Left ventricle myocardium inferior (tissue), 1 donor: ENCODE measurements around the gene CSRP1. TPM values are rescaled to one million over a fixed set of nuclear protein-coding genes. Genes with fewer than 3 reads are reported as not detected.
"Not testable (repeated sequence)": the region's sequence is repeated elsewhere in the genome, so short reads cannot be mapped to it uniquely, and the experiment has no call there.

Experiments used
- DNase-seq: peaks from one replicate; pipeline ENCODE4 v3.0.0-alpha.2; 2020
- H3K27ac ChIP-seq: fragments of 200-600 bp; replicated peaks from 2 replicates; pipeline ENCODE4 v1.8.0; 2021
- H3K27me3 ChIP-seq: fragments of 200-600 bp; 2 replicates; pipeline ENCODE4 v1.8.0; 2021; ENCODE audit warnings: low read depth
- H3K36me3 ChIP-seq: fragments of 200-600 bp; 2 replicates; pipeline ENCODE4 v1.8.0; 2021
- H3K4me1 ChIP-seq: fragments of 200-600 bp; 2 replicates; pipeline ENCODE4 v1.8.0; 2021
- H3K4me3 ChIP-seq: fragments of 200-600 bp; 2 replicates; pipeline ENCODE4 v1.8.0; 2021; ENCODE audit warnings: mild to moderate bottlenecking, moderate library complexity
- H3K9me3 ChIP-seq: fragments of 200-600 bp; replicated peaks from 2 replicates; pipeline ENCODE4 v1.8.0; 2021
- CTCF ChIP-seq: fragments of 200-600 bp; IDR thresholded peaks from 2 replicates; pipeline ENCODE4 v1.8.0; 2021; ENCODE audit warnings: antibody characterized with exemption, mild to moderate bottlenecking, borderline replicate concordance
- intact Hi-C: fragments of 100-400 bp; cut with micrococcal nuclease; formaldehyde crosslinking; loops from one replicate; pipeline ENCODE4 v1.11.0; 2022
- total RNA-seq: library from RNA; stranded (reverse); fragmentation: NEBNext Ultra II Directional; extraction: Animal tissue kit (Norgen Biotek cat#: 25700); gene quantifications from one replicate; pipeline ENCODE4 v1.2.1, GENCODE V29; 2021
- donor health status: DM: no; HTN: yes; CAD: no; lungs with severe emphysema.

Gene CSRP1
- total RNA-seq, 1 donor from 2014 or later = 41.0 TPM

GRCh38 chr1:201528631-201529252 lies 21.8 kb upstream of the CSRP1 start:
- DNase-seq = no peak
- Histone ChIP-seq H3K27ac (no peak overlapping the region), H3K9me3 (peaks cover 7% of the 10 kb centered on the region), H3K4me1 (peaks cover 23% of the 10 kb centered on the region), H3K36me3 (no peaks in the 10 kb centered on the region), H3K4me3 (no peak overlapping the region), H3K27me3 (no peaks in the 10 kb centered on the region)
- TF ChIP-seq CTCF = no peak
- intact Hi-C loops = no loop called here

- intact Hi-C loops = no loop called here
- Histone ChIP-seq H3K4me3 (no peak overlapping the region), H3K36me3 (no peaks in the 10 kb centered on the region), H3K27me3 (no peaks in the 10 kb centered on the region), H3K4me1 (peaks cover 22% of the 10 kb centered on the region), H3K27ac (no peak overlapping the region), H3K9me3 (peaks cover 11% of the 10 kb centered on the region)
- no peak for DNase-seq
- no peak for TF ChIP-seq CTCF
Measured at GRCh38 chr1:201527879-201528278, 21.0 kb upstream of the CSRP1 start.

DNA sequence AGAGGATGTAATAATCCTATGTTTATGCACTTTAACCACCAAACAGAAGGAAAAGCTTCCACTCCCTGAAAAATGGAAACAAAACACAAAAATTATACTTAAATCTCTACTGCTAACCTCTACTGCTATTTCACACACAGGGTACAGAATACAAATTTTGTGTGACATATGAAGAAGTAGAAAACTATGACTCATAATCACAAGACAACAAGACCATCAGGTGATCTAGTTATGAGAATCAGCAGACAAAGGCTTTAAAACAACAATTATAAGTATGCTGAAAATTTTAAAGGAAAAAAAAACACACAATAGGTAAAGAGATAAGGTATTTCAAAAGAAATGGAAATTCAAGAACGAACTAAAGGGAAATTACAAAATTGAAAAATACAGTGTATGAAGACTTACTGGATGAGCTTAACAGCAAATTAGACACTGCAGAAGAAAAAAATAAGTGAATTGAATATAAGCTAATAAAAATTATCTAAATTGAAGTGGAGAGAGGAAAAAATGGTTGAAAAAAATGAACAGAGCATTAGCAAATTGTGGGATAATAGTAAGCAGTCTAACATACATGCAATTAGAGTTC lies 18.4 kb upstream of the CSRP1 start:
- intact Hi-C loops = no loop called here
- Histone ChIP-seq H3K27me3 (no peaks in the 10 kb centered on the region), H3K36me3 (no peaks in the 10 kb centered on the region), H3K9me3 (peaks cover 11% of the 10 kb centered on the region), H3K27ac (no peak overlapping the region), H3K4me1 (no peaks in the 10 kb centered on the region), H3K4me3 (no peak overlapping the region)
- DNase-seq = no peak
- no peak for TF ChIP-seq CTCF

GRCh38 chr1:201520046-201520575 lies 13.2 kb upstream of the CSRP1 start:
- DNase-seq = not testable (repeated sequence)
- peaks cover 11% of the 10 kb centered on the region for H3K9me3 ChIP-seq

GRCh38 chr1:201518071-201518470 lies 11.1 kb upstream of the CSRP1 start:
- Histone ChIP-seq H3K4me3 (no peak overlapping the region), H3K9me3 (no peaks in the 10 kb centered on the region), H3K27me3 (no peaks in the 10 kb centered on the region), H3K27ac (no peak overlapping the region), H3K36me3 (no peaks in the 10 kb centered on the region), H3K4me1 (peaks cover 6% of the 10 kb centered on the region)
- DNase-seq = no peak
- no peak for TF ChIP-seq CTCF
- intact Hi-C loops = no loop called here

More at GRCh38 chr1:201520046-201520575, 13.2 kb upstream of the CSRP1 start:
- intact Hi-C loops, H3K4me1 ChIP-seq, H3K4me3 ChIP-seq, H3K27me3 ChIP-seq, H3K27ac ChIP-seq, H3K36me3 ChIP-seq: not testable (repeated sequence)

DNA sequence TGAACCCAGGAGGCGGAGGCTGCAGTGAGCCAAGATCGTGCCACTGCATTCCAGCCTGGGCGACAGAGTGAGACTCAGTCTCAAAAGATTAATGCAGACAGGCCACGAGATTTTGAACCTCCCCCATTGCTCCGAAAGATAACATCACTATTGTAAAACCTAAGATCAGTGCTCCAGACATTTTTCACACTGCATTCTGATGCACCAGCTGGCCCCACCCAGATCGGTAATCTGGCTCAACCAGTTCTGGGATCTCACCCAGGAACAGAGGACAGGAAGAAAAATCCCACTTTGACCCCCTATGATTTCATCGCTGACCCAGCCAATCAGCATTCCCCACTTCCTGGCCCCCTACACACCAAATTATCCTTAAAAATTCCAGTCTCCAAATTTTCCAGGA lies 10.7 kb upstream of the CSRP1 start:
- intact Hi-C loops = no loop called here
- no peak overlapping the region for H3K27ac ChIP-seq
- H3K36me3 ChIP-seq = no peaks in the 10 kb centered on the region
- H3K27me3 ChIP-seq = no peaks in the 10 kb centered on the region
- peaks cover 10% of the 10 kb centered on the region for H3K4me1 ChIP-seq
- TF ChIP-seq CTCF = no peak
- no peaks in the 10 kb centered on the region for H3K9me3 ChIP-seq
- H3K4me3 ChIP-seq = no peak overlapping the region
- DNase-seq = no peak
